Large intestine (tissue), 3 donors: ENCODE measurements around the gene MYZAP. TPM values are rescaled to one million over a fixed set of nuclear protein-coding genes. Genes with fewer than 3 reads are reported as not detected.
"Not testable (repeated sequence)": the region's sequence is repeated elsewhere in the genome, so short reads cannot be mapped to it uniquely, and the experiment has no call there.

Experiments used
- DNase-seq, 2 donors: peaks; one replicate each; pipeline versions ENCODE4 v3.0.0 to v3.0.0-alpha.2; 2013
- H3K27ac ChIP-seq: one replicate; pipeline ENCODE4 v1.5.1; 2013; ENCODE audit warnings: low read length
- H3K27me3 ChIP-seq: 2 replicates; pipeline ENCODE4 v1.6.1; 2013; ENCODE audit warnings: low read length; ENCODE audit not compliant: control insufficient read depth, insufficient read depth
- H3K36me3 ChIP-seq: 2 replicates; pipeline ENCODE4 v1.6.1; 2013; ENCODE audit warnings: low read length; ENCODE audit not compliant: control insufficient read depth, insufficient read depth
- H3K4me1 ChIP-seq: one replicate; pipeline ENCODE4 v1.6.1; 2013; ENCODE audit warnings: low read length; ENCODE audit not compliant: control insufficient read depth, insufficient read depth
- H3K4me3 ChIP-seq: one replicate; pipeline ENCODE4 v1.5.1; 2013; ENCODE audit warnings: low read length
- H3K9me3 ChIP-seq: one replicate; pipeline ENCODE4 v1.6.1; 2013; ENCODE audit warnings: mild to moderate bottlenecking, low read depth, low read length, moderate library complexity; ENCODE audit not compliant: control insufficient read depth
- WGBS: methylation state at CpG from one replicate; pipeline ENCODE4 v1.1.5; 2013; ENCODE audit warnings: low lambda C conversion rate; ENCODE audit not compliant: insufficient coverage; 5-methylcytosine and 5-hydroxymethylcytosine counted together
- polyA plus RNA-seq: library from polyadenylated mRNA; unstranded; fragments of 120-200 nt; gene quantifications from one replicate; pipeline ENCODE4 v1.2.1, GENCODE V29; 2013

Gene MYZAP
- polyA plus RNA-seq, 1 donor, result 17.5 TPM

DNA sequence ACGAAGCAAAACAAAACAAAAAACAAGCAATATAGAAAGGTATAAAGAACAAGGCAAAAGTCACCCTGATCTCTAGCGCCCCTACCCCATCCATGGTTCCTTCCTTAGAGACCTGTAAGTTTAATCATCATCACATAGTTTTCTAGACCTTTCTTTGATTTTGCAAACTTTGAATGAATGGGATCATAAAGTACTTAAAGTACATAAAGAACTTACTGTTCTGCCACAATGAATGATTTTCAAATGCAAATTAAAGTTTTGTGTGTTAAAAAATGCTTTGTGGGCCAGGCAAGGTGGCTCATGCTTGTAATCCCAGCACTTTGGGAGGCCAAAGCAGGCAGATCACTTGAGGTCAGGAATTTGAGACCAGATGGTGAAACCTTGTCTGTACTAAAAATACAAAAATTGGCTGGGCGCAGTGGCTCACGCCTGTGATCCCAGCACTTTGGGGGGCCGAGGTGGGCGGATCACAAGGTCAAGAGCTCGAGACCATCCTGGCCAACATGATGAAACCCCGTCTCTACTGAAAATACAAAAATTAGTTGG, 24.3 kb downstream of the MYZAP start:
- not testable (repeated sequence) for DNase-seq, H3K9me3 ChIP-seq, H3K27ac ChIP-seq, H3K36me3 ChIP-seq, H3K27me3 ChIP-seq, H3K4me3 ChIP-seq
- 56% methylated on average over 1 of the region's 8 CpGs for WGBS
- H3K4me1 ChIP-seq, result peaks cover 31% of the 10 kb centered on the region

DNA sequence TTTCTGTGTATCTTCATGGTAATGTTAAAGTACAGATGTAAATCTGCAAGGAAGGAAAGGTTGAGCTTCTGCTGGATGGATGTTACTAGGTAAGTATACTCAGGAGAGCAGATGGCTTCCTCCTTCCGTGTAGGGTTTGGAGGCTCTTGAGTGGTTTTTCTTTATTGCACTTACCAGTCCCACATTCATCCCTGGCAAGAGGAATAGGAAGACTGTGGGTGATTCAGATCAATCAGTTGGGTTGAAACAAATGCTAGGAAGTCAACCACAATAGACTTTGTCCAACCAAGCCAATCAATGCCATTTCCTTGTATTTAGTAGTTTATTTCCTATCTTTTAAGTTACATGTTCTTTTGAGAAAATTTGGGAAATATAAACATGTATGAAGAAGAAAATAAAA, 26.6 kb downstream of the MYZAP start:
- H3K27ac ChIP-seq, result no peak overlapping the region
- H3K9me3 ChIP-seq, result no peaks in the 10 kb centered on the region
- no peak overlapping the region for H3K4me3 ChIP-seq
- no CpG with 5 or more reads among the region's 1 CpG for WGBS
- H3K4me1 ChIP-seq, result peaks cover 16% of the 10 kb centered on the region
- no peaks in the 10 kb centered on the region for H3K27me3 ChIP-seq
- DNase-seq, result no peak
- H3K36me3 ChIP-seq, result peaks cover 12% of the 10 kb centered on the region

DNA sequence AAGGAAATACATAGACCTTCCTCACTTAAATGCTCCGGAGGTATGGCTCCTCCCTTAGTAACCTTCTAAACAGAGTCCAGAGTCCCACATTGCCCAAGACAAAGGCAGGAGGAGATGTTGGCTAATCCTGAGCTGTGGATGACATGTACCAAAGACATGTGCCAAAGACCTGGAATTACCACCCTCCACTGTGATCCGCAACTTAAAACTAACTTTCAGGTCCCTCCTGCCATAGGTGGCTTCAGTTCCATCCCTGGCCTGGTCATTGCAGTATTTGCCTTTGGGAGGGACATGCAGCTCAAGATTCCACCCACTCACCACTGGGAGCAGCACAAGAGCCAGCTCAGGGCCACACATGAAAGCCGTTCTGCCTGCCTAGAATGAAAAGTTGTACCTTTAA, 28.0 kb downstream of the MYZAP start:
- Histone ChIP-seq H3K4me3 (no peak overlapping the region), H3K36me3 (peaks cover 15% of the 10 kb centered on the region), H3K4me1 (peaks cover 6% of the 10 kb centered on the region), H3K27me3 (no peaks in the 10 kb centered on the region), H3K9me3 (no peaks in the 10 kb centered on the region), H3K27ac (peak overlapping the region; percentile 69)
- WGBS, result no CpG with 5 or more reads among the region's 3 CpGs
- peak; percentile 82 to 91 for DNase-seq

DNA sequence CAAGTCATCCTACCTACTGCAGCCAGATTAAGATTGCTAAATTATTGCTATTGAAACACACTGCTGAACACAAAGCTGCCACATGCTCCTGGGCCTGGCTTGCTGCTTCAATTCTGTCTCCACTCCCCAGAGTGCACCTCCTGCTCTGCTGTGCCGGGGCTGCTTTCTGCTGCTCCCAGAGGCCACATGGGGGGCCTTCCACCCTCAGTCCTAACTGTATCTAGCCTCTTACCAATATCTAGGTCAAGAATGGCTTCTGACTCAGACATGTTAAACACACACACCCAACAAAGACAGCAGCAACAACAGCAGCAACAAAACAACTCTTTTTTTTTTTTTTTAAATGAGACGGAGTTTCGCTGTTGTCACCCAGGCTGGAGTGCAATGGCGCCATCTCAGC, 33.0 kb downstream of the MYZAP start:
- Histone ChIP-seq H3K4me3 (no peak overlapping the region), H3K4me1 (peaks cover 3% of the 10 kb centered on the region), H3K27me3 (no peaks in the 10 kb centered on the region), H3K36me3 (peaks cover 38% of the 10 kb centered on the region), H3K9me3 (no peaks in the 10 kb centered on the region), H3K27ac (no peak overlapping the region)
- DNase-seq, result no peak
- WGBS, result no CpG with 5 or more reads among the region's 4 CpGs

DNA sequence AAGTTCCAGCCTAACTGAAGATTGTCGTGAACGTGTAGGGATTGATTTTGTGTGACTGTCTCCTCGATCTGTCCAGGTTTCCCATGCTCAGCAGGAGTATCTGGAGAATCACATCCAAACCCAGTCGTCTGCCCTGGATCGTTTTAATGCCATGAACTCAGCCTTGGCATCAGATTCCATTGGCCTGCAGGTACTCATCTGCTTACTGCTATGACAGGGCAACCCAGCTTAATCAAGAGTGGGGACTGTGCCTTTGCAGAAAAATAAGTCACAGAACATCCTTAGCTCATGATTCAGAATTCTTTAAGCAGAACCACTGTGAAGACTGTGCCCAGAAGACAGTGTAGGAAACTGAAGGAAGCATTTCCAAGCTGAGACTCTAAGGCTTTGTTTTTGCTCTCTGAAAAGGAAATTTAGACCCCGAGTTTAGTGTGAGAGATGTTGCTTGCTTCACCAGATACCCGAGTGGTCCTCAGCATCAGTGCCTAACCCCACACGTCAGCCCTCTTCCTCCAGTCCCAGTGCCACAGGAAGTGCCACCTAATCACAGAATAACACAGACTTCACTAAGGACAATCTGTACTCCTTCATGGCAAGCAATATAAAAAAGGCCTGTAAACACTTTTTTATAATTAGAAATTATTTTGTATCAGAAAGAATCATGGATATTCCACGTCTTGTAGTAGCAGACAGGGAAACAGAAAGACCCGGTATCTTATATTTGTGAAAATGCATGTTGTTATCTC, 34.2 kb downstream of the MYZAP start:
- H3K4me1 ChIP-seq, result no peaks in the 10 kb centered on the region
- H3K4me3 ChIP-seq, result no peak overlapping the region
- H3K36me3 ChIP-seq, result peaks cover 45% of the 10 kb centered on the region
- no peak for DNase-seq
- no peaks in the 10 kb centered on the region for H3K9me3 ChIP-seq
- WGBS, result 80% methylated on average over 1 of the region's 10 CpGs
- no peaks in the 10 kb centered on the region for H3K27me3 ChIP-seq
- H3K27ac ChIP-seq, result no peak overlapping the region

DNA sequence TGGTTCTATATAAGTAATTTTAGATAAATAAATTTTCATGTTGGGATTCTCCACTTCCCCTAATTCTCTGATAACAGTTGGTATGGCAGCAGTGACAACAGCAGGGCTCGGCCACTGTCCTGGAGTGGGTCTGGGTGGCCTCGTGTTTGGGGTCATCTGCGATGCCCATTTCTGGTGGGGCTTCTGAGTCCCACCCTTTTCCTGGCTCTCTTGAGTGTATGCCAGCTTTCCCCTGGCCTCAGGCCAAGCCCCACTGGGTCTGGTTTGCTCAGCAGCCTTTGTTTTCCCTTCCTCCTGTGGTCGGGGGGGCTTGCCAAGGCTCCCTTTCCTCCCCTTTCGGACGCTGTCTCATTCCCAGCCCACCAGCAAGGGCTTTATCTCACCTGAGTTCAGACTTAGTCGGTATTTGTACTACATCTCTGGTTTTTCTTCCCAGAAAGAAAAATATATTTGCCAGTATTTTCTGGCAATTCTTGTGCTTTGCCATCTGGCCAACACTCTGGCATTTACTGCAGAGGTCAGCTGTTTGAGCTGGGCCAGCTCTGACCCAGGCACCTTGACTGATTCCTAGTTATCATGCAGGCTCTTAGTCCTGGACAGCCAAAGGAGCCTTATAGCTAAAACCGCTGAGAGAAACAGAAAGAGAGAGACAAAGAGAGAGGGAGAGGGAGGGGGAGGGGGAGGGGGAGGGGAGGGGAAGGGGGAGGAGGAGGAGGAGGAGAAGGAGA, 35.2 kb downstream of the MYZAP start:
- H3K4me3 ChIP-seq, result no peak overlapping the region
- peaks cover 52% of the 10 kb centered on the region for H3K36me3 ChIP-seq
- DNase-seq, result no peak
- H3K27ac ChIP-seq, result no peak overlapping the region
- WGBS, result no CpG with 5 or more reads among the region's 8 CpGs
- no peaks in the 10 kb centered on the region for H3K9me3 ChIP-seq
- no peaks in the 10 kb centered on the region for H3K27me3 ChIP-seq
- no peaks in the 10 kb centered on the region for H3K4me1 ChIP-seq

DNA sequence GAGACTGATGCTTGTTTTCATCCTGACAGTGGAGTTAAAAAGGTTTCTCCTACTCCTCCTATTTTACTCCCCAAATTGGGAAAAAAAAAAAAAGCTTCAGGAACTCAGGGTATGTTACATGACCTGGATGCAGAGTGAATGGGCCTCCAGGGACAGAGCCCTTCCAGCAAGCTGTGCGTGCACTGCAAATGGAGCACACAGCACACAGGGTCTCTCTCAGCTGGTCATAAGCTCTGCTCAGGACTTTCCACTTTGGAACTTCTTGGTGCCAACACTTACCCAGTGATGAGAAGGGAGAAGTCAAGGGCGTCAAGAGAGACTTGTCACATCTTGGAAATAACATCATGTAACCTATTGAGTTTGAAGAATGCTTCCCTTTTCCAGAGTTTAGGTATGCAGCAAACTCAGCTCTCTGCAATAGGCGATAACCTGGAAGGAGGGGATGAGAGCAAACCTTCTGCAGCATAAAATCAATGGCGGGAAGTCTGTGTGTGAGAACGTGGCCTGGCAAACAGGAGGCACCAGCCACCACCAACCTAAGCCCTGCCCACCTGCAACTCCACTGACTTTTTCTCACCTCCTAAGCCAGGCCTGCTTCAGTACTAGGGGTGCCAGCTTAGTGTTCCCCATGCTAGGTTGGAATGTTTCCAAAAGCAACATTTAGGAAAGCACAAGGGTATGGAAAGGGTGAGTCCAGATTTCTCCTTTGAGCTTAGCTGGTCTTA, 39.8 kb downstream of the MYZAP start:
- Histone ChIP-seq H3K4me1 (peaks cover 12% of the 10 kb centered on the region), H3K27ac (no peak overlapping the region), H3K36me3 (peaks cover 60% of the 10 kb centered on the region), H3K9me3 (no peaks in the 10 kb centered on the region), H3K4me3 (no peak overlapping the region), H3K27me3 (no peaks in the 10 kb centered on the region)
- DNase-seq, result no peak
- no CpG with 5 or more reads among the region's 5 CpGs for WGBS

DNA sequence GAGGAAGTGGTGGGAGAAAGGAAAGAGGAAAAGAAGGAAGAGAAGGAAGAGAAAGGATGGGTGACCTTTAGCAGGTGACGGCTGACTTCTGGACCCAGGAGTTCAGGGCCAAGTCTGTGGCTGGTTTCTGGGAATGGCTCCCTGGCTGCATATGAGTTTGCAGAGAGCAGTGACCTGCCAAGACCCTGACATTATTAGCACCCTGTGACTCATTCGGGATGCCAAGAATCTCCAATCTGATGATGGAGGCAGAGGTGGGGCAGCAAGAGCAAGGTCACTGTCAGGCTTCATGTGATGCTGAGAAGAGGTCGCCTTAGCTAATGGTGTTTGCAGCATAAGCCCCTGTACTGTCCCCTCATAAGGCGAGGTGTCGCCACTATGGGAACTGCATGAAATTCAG, 42.6 kb downstream of the MYZAP start:
- DNase-seq, result no peak
- Histone ChIP-seq H3K36me3 (peaks cover 71% of the 10 kb centered on the region), H3K27me3 (no peaks in the 10 kb centered on the region), H3K4me1 (peaks cover 12% of the 10 kb centered on the region), H3K9me3 (no peaks in the 10 kb centered on the region), H3K4me3 (no peak overlapping the region), H3K27ac (no peak overlapping the region)
- WGBS, result 100% methylated on average over 1 of the region's 5 CpGs

DNA sequence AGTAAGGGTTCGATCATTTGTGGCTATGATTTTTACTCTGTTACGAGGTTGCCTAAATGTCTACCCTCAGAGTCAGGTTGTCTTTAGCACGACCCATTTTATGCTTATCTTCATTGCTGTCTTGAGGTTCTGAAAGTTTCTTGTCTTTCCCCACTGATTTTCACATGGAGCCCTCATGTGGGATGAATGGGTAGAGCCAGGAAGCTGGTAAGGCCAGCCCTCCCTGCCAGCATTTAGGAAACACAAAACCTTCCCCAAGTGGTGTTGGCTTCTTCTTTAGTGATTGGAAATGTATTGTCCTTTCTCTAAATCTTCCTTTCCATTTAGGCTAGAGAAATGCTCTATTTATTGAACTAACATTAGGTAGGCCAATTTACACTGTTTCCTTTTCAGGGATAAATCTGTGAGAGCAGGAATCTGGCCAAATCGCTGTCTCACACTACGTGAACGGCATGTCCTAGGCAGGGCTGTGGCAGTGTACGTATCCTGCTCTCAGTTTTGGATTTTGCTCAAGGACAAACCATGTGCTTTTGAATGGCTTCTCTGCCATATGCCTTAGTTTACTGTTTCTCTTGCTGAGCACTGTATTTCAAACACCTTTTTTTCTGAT, 43.7 kb downstream of the MYZAP start:
- DNase-seq, result no peak

DNA sequence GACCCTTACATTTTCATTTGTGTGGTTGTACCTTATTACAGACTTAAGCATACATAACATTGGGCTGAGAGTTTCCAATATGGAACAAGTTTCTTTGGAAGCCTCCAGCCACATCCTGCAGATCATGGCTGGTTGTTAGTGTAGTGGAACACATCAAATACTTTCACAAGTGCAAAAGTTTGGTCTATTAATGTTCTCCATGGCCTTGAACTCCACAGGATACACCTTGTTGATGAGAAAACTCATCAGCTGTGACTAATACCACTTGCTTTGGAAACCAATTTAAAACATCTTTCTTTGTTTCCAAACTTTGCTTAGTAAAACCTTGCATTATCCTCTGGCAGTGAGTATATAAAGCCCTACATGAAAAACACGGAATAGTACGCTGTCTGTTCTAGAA, 46.1 kb downstream of the MYZAP start:
- Histone ChIP-seq H3K4me1 (peaks cover 12% of the 10 kb centered on the region), H3K4me3 (no peak overlapping the region), H3K27ac (no peak overlapping the region), H3K36me3 (peaks cover 65% of the 10 kb centered on the region), H3K27me3 (no peaks in the 10 kb centered on the region), H3K9me3 (no peaks in the 10 kb centered on the region)
- DNase-seq, result no peak
- WGBS, result 100% methylated on average over 2 of the region's 2 CpGs

More for the DNA sequence above, 43.7 kb downstream of the MYZAP start:
- H3K27ac ChIP-seq, result peak overlapping the region; percentile 58
- H3K4me1 ChIP-seq, result peaks cover 12% of the 10 kb centered on the region
- no peak overlapping the region for H3K4me3 ChIP-seq
- WGBS, result no CpG with 5 or more reads among the region's 7 CpGs
- H3K36me3 ChIP-seq, result peaks cover 71% of the 10 kb centered on the region
- no peaks in the 10 kb centered on the region for H3K9me3 ChIP-seq
- no peaks in the 10 kb centered on the region for H3K27me3 ChIP-seq
